ENCODE results near the gene FOXJ1. TPM values are rescaled to one million over a fixed set of nuclear protein-coding genes. Genes with fewer than 3 reads are reported as not detected.
A peak's percentile ranks its signal among the peaks of the same experiment; 100 is the strongest.

Gene FOXJ1
- total and polyA plus RNA-seq, 2 of the 13 experiments (the other 11 are each of a cell fraction or from before 2014, with no cell fraction given): 0.98 to 1.6 TPM

DNA sequence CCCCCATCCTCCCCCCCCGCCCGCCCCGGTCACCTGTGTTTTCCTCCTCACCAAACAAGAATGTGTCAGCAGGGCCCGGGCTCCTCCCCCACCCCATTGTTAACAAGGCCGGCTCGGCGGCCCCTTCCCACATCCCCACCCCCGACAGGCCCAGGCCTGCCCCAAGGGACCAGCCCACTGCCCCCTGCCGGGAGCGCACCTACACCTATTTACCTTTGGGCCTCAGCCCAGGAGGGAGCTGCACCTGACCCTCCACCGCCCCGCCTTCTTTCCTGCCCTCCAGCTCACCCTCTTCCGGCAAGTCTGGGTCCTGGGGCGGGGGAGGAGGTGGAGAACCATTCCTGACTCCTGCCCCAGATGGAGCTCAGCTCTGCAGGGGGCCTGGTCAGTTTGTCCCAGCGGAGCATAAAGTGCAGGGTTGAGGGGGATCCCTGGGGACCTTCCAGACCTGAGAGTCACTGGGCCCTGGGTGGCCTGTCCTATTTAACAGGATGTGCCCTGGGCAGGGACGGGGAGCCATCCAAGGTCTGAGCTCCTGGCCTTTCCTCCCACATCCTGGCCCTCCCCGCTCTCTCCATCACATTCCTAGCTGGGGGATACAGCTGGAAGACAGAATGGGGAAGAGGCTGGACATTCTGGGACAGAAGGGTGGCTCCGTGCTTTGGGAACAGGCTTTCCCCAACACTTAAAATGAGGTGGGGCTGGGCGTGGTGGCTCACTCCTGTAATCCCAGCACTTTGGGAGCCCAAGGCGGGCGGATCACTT is 8.3 kb downstream of the FOXJ1 start (continued):
- peak; percentile 76; the same call in 1 of the 2 replicates for TF ChIP-seq ZNF792 (CRISPR knock-in tag; IDR thresholded peaks at IDR 0.05)
- no peak for TF ChIP-seq TIGD3 (CRISPR knock-in tag; IDR thresholded peaks at IDR 0.05; ENCODE audit: borderline replicate concordance)
- TF ChIP-seq NFIC (IDR thresholded peaks at IDR 0.05; ENCODE audit: low read length): no peak
- no peak for TF ChIP-seq TRIM24 (CRISPR knock-in tag; IDR thresholded peaks at IDR 0.05)
- peak; percentile 46; the same call in 1 of the 2 replicates for TF ChIP-seq ZNF451 (CRISPR knock-in tag; IDR thresholded peaks at IDR 0.05)
- no peak for TF ChIP-seq KMT2A (CRISPR knock-in tag; IDR thresholded peaks at IDR 0.05)
- no peak for TF ChIP-seq RARG (CRISPR knock-in tag; IDR thresholded peaks at IDR 0.05; ENCODE audit: low read depth)
- TF ChIP-seq ZNF644 (CRISPR knock-in tag; IDR thresholded peaks at IDR 0.05; ENCODE audit: low read depth): 0 out of 2 replicates have a peak, but pooled peaks have one; percentile 15
- no peak for TF ChIP-seq ZNF652 (CRISPR knock-in tag; IDR thresholded peaks at IDR 0.05; ENCODE audit: borderline replicate concordance, low read depth)
- TF ChIP-seq, protein P1, sequence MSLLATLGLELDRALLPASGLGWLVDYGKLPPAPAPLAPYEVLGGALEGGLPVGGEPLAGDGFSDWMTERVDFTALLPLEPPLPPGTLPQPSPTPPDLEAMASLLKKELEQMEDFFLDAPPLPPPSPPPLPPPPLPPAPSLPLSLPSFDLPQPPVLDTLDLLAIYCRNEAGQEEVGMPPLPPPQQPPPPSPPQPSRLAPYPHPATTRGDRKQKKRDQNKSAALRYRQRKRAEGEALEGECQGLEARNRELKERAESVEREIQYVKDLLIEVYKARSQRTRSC (CRISPR knock-in tag; IDR thresholded peaks at IDR 0.05; ENCODE audit: low read depth): no peak
- no peak for TF ChIP-seq NFRKB (IDR thresholded peaks at IDR 0.05)
- no peak for TF ChIP-seq ZFAT (CRISPR knock-in tag; conservative IDR thresholded peaks at IDR 0.05)
- no peak for TF ChIP-seq AFF4 (CRISPR knock-in tag; IDR thresholded peaks at IDR 0.05)
- TF ChIP-seq ZNF781 (CRISPR knock-in tag; IDR thresholded peaks at IDR 0.05; ENCODE audit: borderline replicate concordance, not compliant biosample characterization): no peak
- TF ChIP-seq MEIS1 (CRISPR knock-in tag; IDR thresholded peaks at IDR 0.05; ENCODE audit: borderline replicate concordance): no peak; the same call in 1 of the 2 replicates
- no peak for TF ChIP-seq ZBTB7B (CRISPR knock-in tag; IDR thresholded peaks at IDR 0.05)
- TF ChIP-seq, protein P2, sequence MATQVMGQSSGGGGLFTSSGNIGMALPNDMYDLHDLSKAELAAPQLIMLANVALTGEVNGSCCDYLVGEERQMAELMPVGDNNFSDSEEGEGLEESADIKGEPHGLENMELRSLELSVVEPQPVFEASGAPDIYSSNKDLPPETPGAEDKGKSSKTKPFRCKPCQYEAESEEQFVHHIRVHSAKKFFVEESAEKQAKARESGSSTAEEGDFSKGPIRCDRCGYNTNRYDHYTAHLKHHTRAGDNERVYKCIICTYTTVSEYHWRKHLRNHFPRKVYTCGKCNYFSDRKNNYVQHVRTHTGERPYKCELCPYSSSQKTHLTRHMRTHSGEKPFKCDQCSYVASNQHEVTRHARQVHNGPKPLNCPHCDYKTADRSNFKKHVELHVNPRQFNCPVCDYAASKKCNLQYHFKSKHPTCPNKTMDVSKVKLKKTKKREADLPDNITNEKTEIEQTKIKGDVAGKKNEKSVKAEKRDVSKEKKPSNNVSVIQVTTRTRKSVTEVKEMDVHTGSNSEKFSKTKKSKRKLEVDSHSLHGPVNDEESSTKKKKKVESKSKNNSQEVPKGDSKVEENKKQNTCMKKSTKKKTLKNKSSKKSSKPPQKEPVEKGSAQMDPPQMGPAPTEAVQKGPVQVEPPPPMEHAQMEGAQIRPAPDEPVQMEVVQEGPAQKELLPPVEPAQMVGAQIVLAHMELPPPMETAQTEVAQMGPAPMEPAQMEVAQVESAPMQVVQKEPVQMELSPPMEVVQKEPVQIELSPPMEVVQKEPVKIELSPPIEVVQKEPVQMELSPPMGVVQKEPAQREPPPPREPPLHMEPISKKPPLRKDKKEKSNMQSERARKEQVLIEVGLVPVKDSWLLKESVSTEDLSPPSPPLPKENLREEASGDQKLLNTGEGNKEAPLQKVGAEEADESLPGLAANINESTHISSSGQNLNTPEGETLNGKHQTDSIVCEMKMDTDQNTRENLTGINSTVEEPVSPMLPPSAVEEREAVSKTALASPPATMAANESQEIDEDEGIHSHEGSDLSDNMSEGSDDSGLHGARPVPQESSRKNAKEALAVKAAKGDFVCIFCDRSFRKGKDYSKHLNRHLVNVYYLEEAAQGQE (IDR thresholded peaks at IDR 0.05; ENCODE audit: borderline replicate concordance in 1 of 2, low read depth in 1 of 2, low read length in 2 of 2): no peak
- no peak for TF ChIP-seq TOPORS (CRISPR knock-in tag; IDR thresholded peaks at IDR 0.05)
- no peak for TF ChIP-seq ZNF230 (CRISPR knock-in tag; IDR thresholded peaks at IDR 0.05)
- TF ChIP-seq NONO (IDR thresholded peaks at IDR 0.05): no peak
- TF ChIP-seq NONO (CRISPR knock-in tag; conservative IDR thresholded peaks at IDR 0.05): no peak; the same call in 1 of the 2 replicates
- TF ChIP-seq MZF1 (CRISPR knock-in tag; IDR thresholded peaks at IDR 0.05; ENCODE audit: borderline replicate concordance): no peak
